Fibroblast of the aortic adventitia (primary cell): Measurements from ENCODE around the gene IL3. TPM values are rescaled to one million over a fixed set of nuclear protein-coding genes. Genes with fewer than 3 reads are reported as not detected.

Source experiments
- DNase-seq: peaks from one replicate; pipeline ENCODE4 v3.0.0-alpha.2; 2010; ENCODE audit warnings: low read depth
- H3K4me3 ChIP-seq: 2 replicates; pipeline ENCODE4 v1.5.1; 2011; ENCODE audit warnings: low read depth, mild to moderate bottlenecking, control low read depth, low read length, moderate library complexity
- total RNA-seq: library from RNA; depleted of rRNA; stranded (reverse); fragments of >200 nt; gene quantifications from 2 replicates; pipeline ENCODE4 v1.2.3, GENCODE V29; 2012; ENCODE audit warnings: low replicate concordance
- TF ChIP-seq, protein P1 (sequence below): IDR thresholded peaks from 2 replicates; pipeline ENCODE4 v1.5.1; 2011; ENCODE audit warnings: mild to moderate bottlenecking, low read length, control low read depth, inconsistent platforms; ENCODE audit not compliant: insufficient read depth

IL3 gene
- total RNA-seq, 1 donor, result not detected

DNA sequence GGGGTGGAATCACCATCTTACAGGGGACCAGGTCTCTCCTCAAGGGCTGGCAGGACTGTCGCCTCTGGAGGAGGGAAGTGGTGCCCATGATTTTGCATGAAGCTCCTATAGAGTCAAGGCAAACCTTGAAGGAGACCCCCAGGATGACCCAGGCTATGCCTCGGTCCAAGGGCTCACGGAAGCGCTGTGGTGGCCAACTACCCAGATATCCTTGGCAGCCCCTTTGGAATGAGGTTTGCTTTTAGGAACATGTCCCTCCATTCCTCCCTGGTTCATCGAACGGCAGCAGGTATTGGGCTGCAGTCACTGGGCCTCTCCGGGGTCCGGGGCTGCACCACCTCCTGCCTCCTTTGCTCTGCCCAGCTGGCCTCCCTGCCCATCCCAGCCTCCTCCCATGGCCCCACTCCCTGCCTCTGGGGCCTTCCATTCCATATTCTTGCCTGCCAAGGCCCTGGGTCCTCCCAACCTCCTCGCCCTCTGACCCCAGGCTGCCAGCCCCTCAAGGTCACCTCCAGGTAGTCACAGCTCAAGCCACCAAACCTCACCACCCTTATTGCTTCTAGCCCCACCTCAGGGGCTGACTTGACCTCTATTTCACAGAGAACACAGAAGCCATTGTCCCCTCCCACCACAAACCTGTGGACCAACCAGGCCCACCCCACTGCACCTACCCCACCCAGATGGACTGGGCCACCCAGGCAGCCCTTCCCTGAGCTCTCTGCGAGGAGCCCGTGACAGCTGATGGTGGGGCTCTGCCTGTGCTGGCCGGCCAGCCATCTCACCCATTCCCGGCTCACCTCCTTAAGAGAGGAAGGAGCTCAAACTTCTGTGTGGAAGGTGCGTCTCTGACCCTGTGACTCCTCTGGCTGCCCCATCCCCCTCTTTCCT is 3.6 kb upstream of the IL3 start:
- TF ChIP-seq, protein P1, sequence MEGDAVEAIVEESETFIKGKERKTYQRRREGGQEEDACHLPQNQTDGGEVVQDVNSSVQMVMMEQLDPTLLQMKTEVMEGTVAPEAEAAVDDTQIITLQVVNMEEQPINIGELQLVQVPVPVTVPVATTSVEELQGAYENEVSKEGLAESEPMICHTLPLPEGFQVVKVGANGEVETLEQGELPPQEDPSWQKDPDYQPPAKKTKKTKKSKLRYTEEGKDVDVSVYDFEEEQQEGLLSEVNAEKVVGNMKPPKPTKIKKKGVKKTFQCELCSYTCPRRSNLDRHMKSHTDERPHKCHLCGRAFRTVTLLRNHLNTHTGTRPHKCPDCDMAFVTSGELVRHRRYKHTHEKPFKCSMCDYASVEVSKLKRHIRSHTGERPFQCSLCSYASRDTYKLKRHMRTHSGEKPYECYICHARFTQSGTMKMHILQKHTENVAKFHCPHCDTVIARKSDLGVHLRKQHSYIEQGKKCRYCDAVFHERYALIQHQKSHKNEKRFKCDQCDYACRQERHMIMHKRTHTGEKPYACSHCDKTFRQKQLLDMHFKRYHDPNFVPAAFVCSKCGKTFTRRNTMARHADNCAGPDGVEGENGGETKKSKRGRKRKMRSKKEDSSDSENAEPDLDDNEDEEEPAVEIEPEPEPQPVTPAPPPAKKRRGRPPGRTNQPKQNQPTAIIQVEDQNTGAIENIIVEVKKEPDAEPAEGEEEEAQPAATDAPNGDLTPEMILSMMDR, result no peak
- no peak overlapping the region for H3K4me3 ChIP-seq
- DNase-seq, result no peak

DNA sequence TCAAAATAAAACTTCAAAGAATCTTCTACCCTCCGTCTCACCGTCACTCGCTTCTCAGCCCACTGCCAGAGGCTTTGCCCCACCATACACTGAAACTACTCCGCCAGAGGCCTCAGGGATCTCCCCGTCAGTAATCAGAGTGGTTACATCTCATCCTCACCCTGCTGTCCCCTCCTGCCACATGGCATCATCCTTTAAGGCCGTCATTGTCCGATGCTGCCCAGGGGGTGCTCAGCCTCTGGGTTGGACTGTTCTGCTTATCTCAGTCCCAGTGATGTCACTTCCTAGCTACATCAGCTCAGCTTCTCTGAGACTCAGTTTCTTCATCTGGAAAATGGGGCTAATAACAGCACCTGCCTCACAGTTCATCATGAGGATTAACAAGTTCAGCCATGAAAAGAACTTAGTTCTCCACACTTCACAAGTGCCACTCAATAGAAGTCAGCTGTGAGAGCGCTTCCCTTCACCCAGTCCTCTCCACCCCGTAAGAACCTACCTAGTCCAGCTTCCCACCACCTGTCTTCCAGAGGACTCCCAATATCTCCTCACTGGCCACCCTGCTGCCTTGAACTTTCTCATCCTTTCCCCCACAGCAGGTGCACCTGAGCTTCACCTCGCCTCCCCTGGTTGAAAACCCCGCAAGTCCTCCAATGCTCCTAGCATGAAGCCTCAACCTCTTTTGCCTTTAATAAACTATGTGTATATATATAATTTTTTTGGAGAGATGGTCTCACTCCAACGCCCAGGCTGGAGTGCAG is 2.8 kb upstream of the IL3 start:
- TF ChIP-seq, protein P1, result no peak
- DNase-seq, result no peak

DNA sequence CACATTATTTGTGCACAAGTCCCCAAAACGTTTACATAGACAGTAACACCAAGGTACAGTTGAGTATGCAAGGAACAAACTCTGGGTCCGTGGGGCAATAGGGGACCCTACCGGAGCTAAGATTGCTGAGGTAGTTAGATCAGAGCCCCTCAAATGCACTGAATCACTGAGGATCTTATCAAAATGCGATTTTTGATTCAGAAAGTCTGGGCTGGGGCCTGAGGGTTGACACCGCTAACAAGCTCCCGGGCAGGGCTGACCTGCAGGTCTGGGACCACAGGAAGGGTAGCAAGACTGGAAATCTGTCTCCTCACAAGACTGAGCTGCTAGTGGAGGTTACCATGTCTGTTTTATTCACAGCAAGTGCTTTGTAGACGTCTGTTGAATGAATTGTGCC is 1.8 kb upstream of the IL3 start:
- DNase-seq, result no peak
- TF ChIP-seq, protein P1, result no peak

More for the DNA sequence above, 2.8 kb upstream of the IL3 start:
- no peak overlapping the region for H3K4me3 ChIP-seq

DNA sequence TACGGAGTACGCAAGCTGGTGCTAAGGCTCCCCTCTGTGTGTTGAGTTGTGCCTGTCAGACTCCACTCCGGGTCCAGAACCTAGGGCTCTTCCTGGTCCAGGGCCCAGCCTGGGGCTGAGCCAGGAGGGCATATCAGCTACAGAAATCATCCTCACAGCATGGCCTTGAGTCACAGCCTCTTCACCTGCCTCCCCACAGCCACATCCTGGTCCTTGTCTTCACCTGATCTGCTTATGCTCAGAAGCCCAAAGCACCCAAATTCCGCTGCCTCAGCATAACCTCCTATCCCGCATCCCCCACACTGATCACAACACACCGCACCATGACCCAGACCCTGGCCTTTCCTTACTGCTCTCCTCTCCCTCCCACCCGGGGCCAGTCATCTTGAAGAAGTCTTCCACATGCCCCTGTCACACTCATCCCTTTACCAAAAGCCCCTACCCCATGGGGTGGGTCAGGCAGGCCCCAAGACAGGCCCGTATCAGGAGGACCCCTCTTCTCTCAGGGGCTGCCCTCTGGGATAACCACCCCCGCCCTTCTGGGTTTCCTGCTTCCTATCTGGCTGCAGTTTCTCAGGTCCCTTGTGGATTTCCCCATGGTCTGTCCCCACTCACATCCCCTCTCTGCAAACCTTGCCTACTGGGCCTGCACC is 1.3 kb upstream of the IL3 start:
- no peak overlapping the region for H3K4me3 ChIP-seq
- TF ChIP-seq, protein P1, result no peak
- no peak for DNase-seq

More for the DNA sequence above, 1.8 kb upstream of the IL3 start:
- no peak overlapping the region for H3K4me3 ChIP-seq

DNA sequence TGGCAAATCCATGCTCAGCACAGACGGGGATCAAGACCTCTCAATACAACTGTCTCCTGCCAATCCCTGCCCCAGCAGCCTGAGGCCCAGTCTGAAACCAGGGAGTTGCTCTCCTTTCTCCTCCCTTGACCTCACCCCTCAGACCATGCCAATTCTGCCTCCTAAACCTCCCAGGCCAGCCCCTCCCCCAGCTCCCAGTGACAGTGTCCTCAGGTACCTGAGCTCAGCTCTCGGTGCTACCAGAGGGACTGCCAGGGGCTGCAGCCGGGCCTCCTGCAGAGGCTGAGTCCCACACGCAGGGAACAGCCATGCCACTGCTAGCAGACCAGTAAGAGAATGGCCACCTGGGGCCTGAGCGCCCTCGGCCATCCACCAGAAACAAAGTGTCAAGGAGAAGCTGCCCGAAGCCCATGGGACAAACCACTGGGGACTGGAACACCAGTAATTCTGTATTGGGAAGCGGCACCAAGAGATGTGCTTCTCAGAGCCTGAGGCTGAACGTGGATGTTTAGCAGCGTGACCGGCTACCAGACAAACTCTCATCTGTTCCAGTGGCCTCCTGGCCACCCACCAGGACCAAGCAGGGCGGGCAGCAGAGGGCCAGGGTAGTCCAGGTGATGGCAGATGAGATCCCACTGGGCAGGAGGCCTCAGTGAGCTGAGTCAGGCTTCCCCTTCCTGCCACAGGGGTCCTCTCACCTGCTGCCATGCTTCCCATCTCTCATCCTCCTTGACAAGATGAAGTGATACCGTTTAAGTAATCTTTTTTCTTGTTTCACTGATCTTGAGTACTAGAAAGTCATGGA is 557 bp upstream of the IL3 start:
- TF ChIP-seq, protein P1, result no peak
- no peak overlapping the region for H3K4me3 ChIP-seq
- no peak for DNase-seq
